ENCODE results near the gene PKP4. TPM values are rescaled to one million over a fixed set of nuclear protein-coding genes. Genes with fewer than 3 reads are reported as not detected.

Gene PKP4
- total and polyA plus RNA-seq, 9 donors, result 22.8 to 31.1 (median 24.8) TPM

GRCh38 chr2:158729451-158729850 lies 272.7 kb downstream of the PKP4 start:
- H3K27ac ChIP-seq (ENCODE audit: low read length), result no peak overlapping the region
- H3K9me3 ChIP-seq (replicated peaks; ENCODE audit: control insufficient read depth, low read depth, low read length), result no peaks in the 10 kb centered on the region
- WGBS (ENCODE audit: insufficient coverage), result 83% methylated on average over 3 of the region's 5 CpGs
- H3K4me3 ChIP-seq (ENCODE audit: low read length), result no peak overlapping the region
- H3K4me1 ChIP-seq (ENCODE audit: control insufficient read depth, insufficient read depth, low read length), result peaks cover 67% of the 10 kb centered on the region
- H3K27me3 ChIP-seq (ENCODE audit: control insufficient read depth, insufficient read depth, low read length), result no peaks in the 10 kb centered on the region
- no peaks in the 10 kb centered on the region for H3K36me3 ChIP-seq (ENCODE audit: control insufficient read depth, insufficient read depth, low read length)
- no peak for DNase-seq

GRCh38 chr2:158729873-158730620 lies 273.3 kb downstream of the PKP4 start:
- no peaks in the 10 kb centered on the region for H3K36me3 ChIP-seq (ENCODE audit: control insufficient read depth, insufficient read depth, low read length)
- H3K9me3 ChIP-seq (replicated peaks; ENCODE audit: control insufficient read depth, low read depth, low read length), result no peaks in the 10 kb centered on the region
- H3K4me3 ChIP-seq (ENCODE audit: low read length), result no peak overlapping the region
- no peaks in the 10 kb centered on the region for H3K27me3 ChIP-seq (ENCODE audit: control insufficient read depth, insufficient read depth, low read length)
- DNase-seq, result no peak
- peaks cover 61% of the 10 kb centered on the region for H3K4me1 ChIP-seq (ENCODE audit: control insufficient read depth, insufficient read depth, low read length)
- WGBS (ENCODE audit: insufficient coverage), result 72% methylated on average over 12 of the region's 16 CpGs
- H3K27ac ChIP-seq (ENCODE audit: low read length), result no peak overlapping the region

DNA sequence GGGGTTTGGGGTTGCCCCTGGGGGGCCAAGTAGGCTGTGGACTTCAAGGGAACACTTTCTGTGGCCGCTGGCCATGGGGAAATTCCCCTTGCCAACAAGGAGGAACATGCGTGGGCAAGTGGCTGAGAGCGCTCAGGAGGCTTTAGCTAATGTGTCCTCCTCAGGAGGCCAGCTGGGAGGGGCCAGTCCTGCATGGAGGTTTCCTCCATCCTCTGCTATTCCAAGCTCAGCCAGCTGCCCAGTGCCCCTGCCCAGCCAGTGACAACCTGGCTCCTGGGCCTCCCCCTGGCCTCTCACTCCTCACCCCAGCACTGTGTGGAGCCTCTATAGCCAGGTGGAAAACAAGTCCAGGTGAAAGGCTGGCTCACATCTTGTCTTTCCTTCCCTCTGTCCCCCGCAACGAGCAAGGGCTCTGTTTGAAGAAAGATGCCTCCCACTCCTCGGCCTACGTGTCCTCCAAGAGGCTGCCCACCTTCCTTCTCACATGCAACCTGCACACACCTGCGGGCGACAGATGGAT lies 273.9 kb downstream of the PKP4 start:
- no peaks in the 10 kb centered on the region for H3K9me3 ChIP-seq (replicated peaks; ENCODE audit: control insufficient read depth, low read depth, low read length)
- H3K4me1 ChIP-seq (ENCODE audit: control insufficient read depth, insufficient read depth, low read length), result peaks cover 55% of the 10 kb centered on the region
- H3K4me3 ChIP-seq (ENCODE audit: low read length), result no peak overlapping the region
- H3K27me3 ChIP-seq (ENCODE audit: control insufficient read depth, insufficient read depth, low read length), result no peaks in the 10 kb centered on the region
- no peak overlapping the region for H3K27ac ChIP-seq (ENCODE audit: low read length)
- 81% methylated on average over 5 of the region's 9 CpGs for WGBS (ENCODE audit: insufficient coverage)
- DNase-seq, result no peak
- no peaks in the 10 kb centered on the region for H3K36me3 ChIP-seq (ENCODE audit: control insufficient read depth, insufficient read depth, low read length)

DNA sequence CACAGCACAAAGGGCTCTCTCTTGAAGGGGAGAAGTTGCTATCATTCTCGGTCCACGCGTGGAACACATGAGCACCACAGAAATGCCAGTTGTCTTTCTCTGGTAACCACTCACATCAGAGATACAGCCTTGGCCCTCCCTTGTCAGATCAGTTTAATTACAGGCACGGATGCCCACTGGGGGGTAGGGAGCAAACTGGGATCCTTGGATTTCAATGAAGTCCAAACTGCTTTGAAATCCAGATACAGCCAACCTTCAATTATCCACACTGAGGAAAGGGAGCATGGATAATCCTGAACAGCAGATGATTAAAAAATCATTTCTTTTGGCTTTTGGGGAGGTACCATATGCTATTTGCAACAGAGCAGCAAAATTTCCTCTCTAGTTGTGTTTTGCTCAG lies 274.6 kb downstream of the PKP4 start:
- H3K4me1 ChIP-seq (ENCODE audit: control insufficient read depth, insufficient read depth, low read length), result peaks cover 53% of the 10 kb centered on the region
- no CpG with 5 or more reads among the region's 4 CpGs for WGBS (ENCODE audit: insufficient coverage)
- no peaks in the 10 kb centered on the region for H3K27me3 ChIP-seq (ENCODE audit: control insufficient read depth, insufficient read depth, low read length)
- no peak overlapping the region for H3K4me3 ChIP-seq (ENCODE audit: low read length)
- no peak overlapping the region for H3K27ac ChIP-seq (ENCODE audit: low read length)
- no peaks in the 10 kb centered on the region for H3K36me3 ChIP-seq (ENCODE audit: control insufficient read depth, insufficient read depth, low read length)
- no peaks in the 10 kb centered on the region for H3K9me3 ChIP-seq (replicated peaks; ENCODE audit: control insufficient read depth, low read depth, low read length)
- no peak for DNase-seq

Other genes with a start within 250 kb of the PKP4 start
- 1.2 TPM for gene CCDC148, start 199 bp upstream of the PKP4 start, total RNA-seq
- gene CCDC148, start 199 bp upstream of the PKP4 start, polyA plus RNA-seq (ENCODE audit: insufficient read depth in 1 of 8, insufficient read length in 8 of 8, low replicate concordance in 1 of 8), result under 1 TPM; 0.24 to 0.44 (median 0.35) TPM

Data from muscle of leg (tissue), 11 donors.